WTC11 (cell line): ENCODE data around the gene PAFAH2. TPM values are rescaled to one million over a fixed set of nuclear protein-coding genes. Genes with fewer than 3 reads are reported as not detected.

ENCODE experiments used
- ATAC-seq: fragments of 200-7000 bp; cut with Tn5 transposase; 2 replicates; pipeline ENCODE4 v1.10.0; 2021; ENCODE audit warnings: mild to moderate bottlenecking, moderate library complexity
- CTCF ChIA-PET: fragments of 300-600 bp; sonication (Branson Sonifier 250); formaldehyde crosslinking; loops from one replicate; lab custom pipeline; 2021; ENCODE audit warnings: antibody characterized with exemption; lab: Charles Lee
- POLR2A ChIA-PET: fragments of 350-600 bp; sonication (Branson Sonifier 250); formaldehyde crosslinking; loops from one replicate; lab custom pipeline; 2021; ENCODE audit warnings: antibody characterized with exemption; lab: Charles Lee
- DNase-seq: peaks from one replicate; pipeline ENCODE4 v3.0.0; 2021; ENCODE audit warnings: low spot score
- H3K27ac Mint-ChIP-seq: 2 replicates; pipeline ENCODE4 v1.8.0; 2021; ENCODE audit warnings: mixed read lengths
- H3K27me3 Mint-ChIP-seq: 2 replicates; pipeline ENCODE4 v1.8.0; 2021; ENCODE audit warnings: low read depth, mild to moderate bottlenecking, moderate library complexity, mixed read lengths
- H3K36me3 Mint-ChIP-seq: 2 replicates; pipeline ENCODE4 v1.8.0; 2021; ENCODE audit warnings: mixed read lengths
- H3K4me1 Mint-ChIP-seq: 2 replicates; pipeline ENCODE4 v1.8.0; 2022; ENCODE audit warnings: mixed read lengths
- H3K4me3 Mint-ChIP-seq: 2 replicates; pipeline ENCODE4 v1.8.0; 2021; ENCODE audit warnings: mild to moderate bottlenecking, moderate library complexity, mixed read lengths
- H3K9me3 Mint-ChIP-seq: 2 replicates; pipeline ENCODE4 v1.8.0; 2021; ENCODE audit warnings: mixed read lengths
- ATF2 ChIP-seq: sonication (generic); formaldehyde crosslinking; IDR thresholded peaks from 2 replicates; pipeline ENCODE4 v1.8.1; 2022; ENCODE audit warnings: low read depth, missing genetic modification reagents, borderline replicate concordance
- ELF4 ChIP-seq: sonication (generic); formaldehyde crosslinking; IDR thresholded peaks from 2 replicates; pipeline ENCODE4 v1.8.1; 2022; ENCODE audit warnings: low read depth, mild to moderate bottlenecking, moderate library complexity, missing genetic modification reagents
- ERG ChIP-seq: fragments of 250-450 bp; sonication (Bioruptor Pico); IDR thresholded peaks from 2 replicates; pipeline ENCODE4 v1.8.0; 2021; ENCODE audit warnings: mild to moderate bottlenecking
- HMGXB4 ChIP-seq: sonication (generic); formaldehyde crosslinking; IDR thresholded peaks from 2 replicates; pipeline ENCODE4 v1.8.1; 2023; ENCODE audit warnings: mild to moderate bottlenecking, moderate library complexity, missing genetic modification reagents
- IRF1 ChIP-seq: sonication (generic); formaldehyde crosslinking; IDR thresholded peaks from 2 replicates; pipeline ENCODE4 v1.8.0; 2023; ENCODE audit warnings: missing genetic modification reagents
- JAZF1 ChIP-seq: fragments of 250-450 bp; sonication (Bioruptor Pico); IDR thresholded peaks from 2 replicates; pipeline ENCODE4 v1.9.0; 2021; ENCODE audit warnings: moderate library complexity, mild to moderate bottlenecking, inconsistent platforms
- NFYB ChIP-seq: sonication (generic); formaldehyde crosslinking; conservative IDR thresholded peaks from 2 replicates; pipeline ENCODE4 v1.8.0; 2022; ENCODE audit warnings: low read depth, missing genetic modification reagents
- NR3C1 ChIP-seq: sonication (generic); formaldehyde crosslinking; conservative IDR thresholded peaks from 2 replicates; pipeline ENCODE4 v1.8.1; 2023; ENCODE audit warnings: low read depth, mild to moderate bottlenecking, missing genetic modification reagents
- RELA ChIP-seq: sonication (generic); formaldehyde crosslinking; IDR thresholded peaks from 2 replicates; pipeline ENCODE4 v1.8.1; 2022; ENCODE audit warnings: missing genetic modification reagents, mild to moderate bottlenecking, borderline replicate concordance
- SMAD4 ChIP-seq: sonication (generic); formaldehyde crosslinking; IDR thresholded peaks from 2 replicates; pipeline ENCODE4 v1.8.0; 2022; ENCODE audit warnings: mild to moderate bottlenecking, missing genetic modification reagents
- TCF7 ChIP-seq: sonication (generic); formaldehyde crosslinking; IDR thresholded peaks from 2 replicates; pipeline ENCODE4 v1.8.0; 2022; ENCODE audit warnings: mild to moderate bottlenecking, low read depth, missing genetic modification reagents, moderate library complexity
- USF1 ChIP-seq: sonication (generic); formaldehyde crosslinking; IDR thresholded peaks from 2 replicates; pipeline ENCODE4 v1.8.0; 2022; ENCODE audit warnings: mild to moderate bottlenecking, missing genetic modification reagents
- ZBTB21 ChIP-seq: sonication (generic); formaldehyde crosslinking; IDR thresholded peaks from 2 replicates; pipeline ENCODE4 v1.8.1; 2023; ENCODE audit warnings: mild to moderate bottlenecking, missing genetic modification reagents, borderline replicate concordance
- ZBTB43 ChIP-seq: sonication (generic); formaldehyde crosslinking; IDR thresholded peaks from 2 replicates; pipeline ENCODE4 v1.8.1; 2023; ENCODE audit warnings: mild to moderate bottlenecking, missing genetic modification reagents
- ZNF121 ChIP-seq: sonication (generic); formaldehyde crosslinking; IDR thresholded peaks from 2 replicates; pipeline ENCODE4 v1.8.0; 2023; ENCODE audit warnings: missing genetic modification reagents
- ZNF317 ChIP-seq: sonication (generic); formaldehyde crosslinking; IDR thresholded peaks from 2 replicates; pipeline ENCODE4 v1.8.1; 2023; ENCODE audit warnings: low read depth, mild to moderate bottlenecking, moderate library complexity, missing genetic modification reagents, borderline replicate concordance
- ZNF423 ChIP-seq: fragments of 250-450 bp; sonication (Bioruptor Pico); IDR thresholded peaks from 2 replicates; pipeline ENCODE4 v2.1.2; 2022; ENCODE audit warnings: mild to moderate bottlenecking, moderate library complexity
- ZNF425 ChIP-seq: fragments of 250-450 bp; sonication (Bioruptor Pico); conservative IDR thresholded peaks from 2 replicates; pipeline ENCODE4 v1.9.0; 2021; ENCODE audit warnings: mild to moderate bottlenecking
- ZNF512 ChIP-seq: sonication (generic); formaldehyde crosslinking; IDR thresholded peaks from 2 replicates; pipeline ENCODE4 v1.8.1; 2022; ENCODE audit warnings: missing genetic modification reagents, borderline replicate concordance
- total RNA-seq: library from RNA; stranded (reverse); gene quantifications from 3 replicates; pipeline ENCODE4 v1.2.3, GENCODE V29; 2021

PAFAH2 gene
- total RNA-seq, 1 experiment from 2014 or later = 11.5 TPM

- TF ChIP-seq ZBTB21 (CRISPR knock-in tag) = no peak
- TF ChIP-seq TCF7 (CRISPR knock-in tag) = no peak
- no peak for TF ChIP-seq RELA (CRISPR knock-in tag)
- no peak for TF ChIP-seq ZNF423 (CRISPR knock-in tag)
- no peak for TF ChIP-seq ZNF317 (CRISPR knock-in tag)
- TF ChIP-seq ERG = no peak
- no peak for TF ChIP-seq NFYB (CRISPR knock-in tag)
- TF ChIP-seq IRF1 = no peak
- no peak for TF ChIP-seq ZNF512 (CRISPR knock-in tag)
- TF ChIP-seq NR3C1 (CRISPR knock-in tag) = no peak
- no peak for TF ChIP-seq JAZF1 (CRISPR knock-in tag)
- TF ChIP-seq HMGXB4 = no peak
- TF ChIP-seq ZBTB43 (CRISPR knock-in tag) = no peak
- no peak for TF ChIP-seq SMAD4 (CRISPR knock-in tag)
- no peak for TF ChIP-seq ZNF425 (CRISPR knock-in tag)
- no peak for TF ChIP-seq USF1 (CRISPR knock-in tag)
- no peak for TF ChIP-seq ELF4 (CRISPR knock-in tag)
- TF ChIP-seq ZNF121 (CRISPR knock-in tag) = no peak
- no peak for TF ChIP-seq ATF2
- DNase-seq (no peak), ATAC-seq (no peak)
- Mint-ChIP-seq H3K36me3 (no peaks in the 10 kb centered on the region), H3K4me1 (peaks cover 23% of the 10 kb centered on the region), H3K27ac (no peak overlapping the region), H3K4me3 (no peak overlapping the region), H3K27me3 (peaks cover 16% of the 10 kb centered on the region), H3K9me3 (no peaks in the 10 kb centered on the region)
- POLR2A ChIA-PET = no interaction called here
- CTCF ChIA-PET = interaction anchor here (1.2 to 1.4 kb wide), 2 partner anchors 23 to 87 kb away, joined by 3 to 10 read pairs; no protein-coding TSS in a partner anchor
These were observed 79.2 kb downstream of the PAFAH2 start for GRCh38 chr1:25918615-25919014.
